ENCODE measurements around the gene TMEM60.
A peak's percentile ranks its signal among the peaks of the same experiment; 100 is the strongest.
"Not testable (repeated sequence)": the region's sequence is repeated elsewhere in the genome, so short reads cannot be mapped to it uniquely, and the experiment has no call there.

The TMEM60 gene

DNA sequence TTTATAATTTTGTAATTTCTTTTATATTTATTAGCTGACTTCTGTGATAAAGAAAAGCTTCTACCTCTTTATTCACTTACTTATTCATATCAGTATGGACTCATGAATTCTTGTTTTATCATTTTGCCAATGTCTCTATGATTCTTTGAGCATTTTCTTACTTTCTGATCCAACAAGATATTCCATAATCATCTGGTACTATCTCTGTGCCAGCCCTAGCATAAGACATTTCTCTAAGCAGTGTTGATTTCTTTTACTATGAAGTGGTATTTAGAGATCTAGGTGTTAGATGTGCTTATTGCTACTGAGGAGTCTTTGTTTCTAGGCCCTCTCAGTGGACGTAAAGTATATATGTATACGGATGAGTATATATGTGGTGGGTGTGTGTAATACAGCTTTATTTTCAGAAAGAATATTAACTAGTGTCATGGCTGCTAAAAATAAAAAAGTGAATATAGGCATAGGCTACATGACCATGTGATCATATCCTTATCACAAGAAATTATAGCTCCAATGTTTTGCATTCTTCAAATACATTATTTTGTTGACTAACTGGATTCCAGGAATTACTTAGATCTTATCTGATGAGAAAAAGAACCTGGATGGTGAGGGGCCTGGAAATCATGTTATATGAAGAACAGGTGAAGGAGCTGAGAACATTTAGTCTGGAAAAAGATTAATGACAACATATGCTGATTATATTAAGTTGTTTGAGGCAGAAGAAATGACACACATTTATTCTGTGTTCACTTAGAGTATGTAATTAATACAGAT, 13.5 kb upstream of the TMEM60 start:
- no peak for DNase-seq

GRCh38 chr7:77808517-77808916, 10.3 kb upstream of the TMEM60 start:
- DNase-seq, result no peak

DNA sequence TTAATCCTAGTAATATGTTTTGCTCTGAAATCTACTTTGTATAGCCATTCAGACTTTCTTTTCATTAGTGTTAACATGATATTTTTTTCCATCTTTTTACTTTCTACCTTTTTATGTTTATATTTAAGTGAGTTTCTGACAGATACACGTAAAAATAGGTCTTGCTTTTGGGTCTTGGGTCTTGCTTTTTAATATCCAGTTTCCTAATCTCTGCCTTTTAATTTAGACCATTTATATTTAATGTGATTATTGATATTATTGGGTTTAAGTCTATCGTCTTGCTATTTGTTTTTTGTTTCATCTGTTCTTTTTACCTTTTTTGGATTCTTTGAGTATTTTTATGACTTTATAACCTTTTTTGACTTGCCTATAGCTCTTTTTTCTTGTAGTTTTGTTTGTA, 8.2 kb upstream of the TMEM60 start:
- no peak for DNase-seq

GRCh38 chr7:77802557-77803405, 4.5 kb upstream of the TMEM60 start:
- peak; percentile 47 for DNase-seq

DNA sequence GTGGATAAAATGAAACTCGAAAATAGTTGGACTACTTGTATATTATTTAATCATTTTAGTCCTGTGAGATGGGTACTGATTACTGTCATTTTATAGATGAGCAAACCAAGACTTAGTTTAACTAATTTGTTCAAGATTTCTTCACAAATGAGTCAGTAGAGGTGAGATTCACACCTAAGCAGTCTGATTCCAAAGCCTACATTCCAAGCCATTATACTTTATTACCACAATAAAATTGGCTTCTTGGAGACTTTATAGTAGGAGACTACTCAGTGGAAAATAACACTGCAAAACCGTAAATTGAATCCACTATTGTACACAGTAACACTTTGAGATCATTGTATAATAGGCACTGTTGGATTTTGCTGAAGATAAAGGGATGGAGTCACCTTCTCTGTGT, 2.5 kb upstream of the TMEM60 start:
- no peak for DNase-seq

DNA sequence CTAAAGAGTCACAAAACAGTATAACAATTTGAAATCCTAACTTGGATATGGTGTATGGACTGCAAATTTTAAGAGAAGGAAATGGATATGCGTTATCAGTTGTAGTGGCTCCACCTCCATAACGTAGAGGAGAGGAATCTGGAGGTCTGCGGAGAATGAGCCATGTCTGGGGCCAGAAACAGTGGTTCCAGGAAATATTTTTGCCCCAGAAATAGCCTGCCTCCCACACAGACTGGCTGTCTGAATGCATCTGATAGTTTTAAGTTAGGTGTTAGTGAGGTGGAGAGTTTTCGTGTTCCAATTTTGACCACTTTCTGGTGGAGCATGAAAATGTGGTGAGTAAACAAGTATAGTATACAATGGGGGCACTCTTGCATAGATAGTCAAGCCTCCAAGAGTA, 1.9 kb upstream of the TMEM60 start:
- DNase-seq, result peak; percentile 8

- DNase-seq, result peak; percentile 28
Observed at GRCh38 chr7:77799078-77799964, 1.1 kb upstream of the TMEM60 start.

- DNase-seq, result no peak
Observed at GRCh38 chr7:77797734-77798393, 370 bp downstream of the TMEM60 start.

- DNase-seq, result no peak
Observed at GRCh38 chr7:77796960-77797359, 1.3 kb downstream of the TMEM60 start.

DNA sequence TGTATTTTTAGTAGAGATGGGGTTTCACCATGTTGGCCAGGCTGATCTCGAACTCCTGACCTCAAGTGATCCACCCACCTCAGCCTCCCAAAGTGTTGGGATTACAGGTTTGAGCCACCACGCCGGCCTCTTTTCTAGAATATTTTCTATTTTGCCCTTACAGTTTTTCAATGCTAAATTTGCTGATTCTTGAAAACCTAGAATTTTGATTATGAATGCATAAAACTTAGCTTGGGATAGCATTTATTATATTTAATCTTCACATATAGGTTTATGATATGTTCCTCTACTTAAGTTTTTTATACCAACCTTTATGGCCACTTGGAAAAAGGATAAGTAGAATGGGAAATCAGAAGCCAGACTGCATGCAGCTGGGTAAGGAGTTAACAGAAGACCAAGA, 2.1 kb downstream of the TMEM60 start:
- DNase-seq, result no peak

- DNase-seq, result no peak
Observed at GRCh38 chr7:77794000-77794399, 4.2 kb downstream of the TMEM60 start.

- no peak for DNase-seq
Observed at GRCh38 chr7:77791956-77792355, 6.3 kb downstream of the TMEM60 start.

- DNase-seq, result no peak
Observed at GRCh38 chr7:77791336-77791735, 6.9 kb downstream of the TMEM60 start.

- DNase-seq, result no peak
Observed at GRCh38 chr7:77788327-77788902, 9.8 kb downstream of the TMEM60 start.

DNA sequence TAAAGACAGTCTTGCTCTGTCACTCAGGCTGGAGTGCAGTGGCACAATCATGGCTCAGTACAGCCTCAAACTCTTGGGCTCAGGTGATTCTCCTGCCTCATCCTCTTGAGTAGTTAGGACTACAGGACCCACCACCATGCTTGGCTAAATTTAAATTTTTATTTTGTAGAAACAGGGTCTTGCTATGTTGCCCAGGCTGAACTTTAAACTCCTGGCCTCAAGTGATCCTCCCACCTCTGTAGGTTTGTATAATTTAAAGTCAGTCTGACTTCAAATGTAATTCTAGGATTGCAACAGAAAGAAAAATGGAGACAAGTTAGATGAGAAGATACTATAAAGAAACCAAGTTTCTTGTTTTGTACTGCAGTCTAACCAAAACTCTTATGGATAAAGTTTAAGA, 11.5 kb downstream of the TMEM60 start:
- DNase-seq, result no peak

GRCh38 chr7:77786018-77786417, 12.2 kb downstream of the TMEM60 start:
- DNase-seq, result no peak

GRCh38 chr7:77784426-77784825, 13.8 kb downstream of the TMEM60 start:
- not testable (repeated sequence) for DNase-seq

DNA sequence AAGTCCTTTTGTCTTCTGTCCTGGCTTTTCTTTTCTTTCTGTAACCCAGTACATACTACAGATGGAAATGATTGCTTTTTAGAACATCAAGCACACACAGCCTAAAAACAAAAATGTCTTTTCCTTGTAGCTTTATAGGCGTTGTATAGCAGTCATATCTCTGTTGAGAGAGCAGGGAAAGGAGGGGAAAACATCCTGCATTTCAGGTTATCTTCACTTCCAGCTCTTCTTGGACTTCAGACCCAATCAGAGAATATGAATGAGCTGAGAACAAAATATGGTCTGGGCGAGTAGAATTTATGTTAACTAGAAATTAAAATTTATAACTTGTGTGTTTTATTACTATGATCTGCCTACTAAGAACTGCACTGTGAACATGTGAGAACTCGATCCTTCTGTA, 14.7 kb downstream of the TMEM60 start:
- no peak for DNase-seq

DNA sequence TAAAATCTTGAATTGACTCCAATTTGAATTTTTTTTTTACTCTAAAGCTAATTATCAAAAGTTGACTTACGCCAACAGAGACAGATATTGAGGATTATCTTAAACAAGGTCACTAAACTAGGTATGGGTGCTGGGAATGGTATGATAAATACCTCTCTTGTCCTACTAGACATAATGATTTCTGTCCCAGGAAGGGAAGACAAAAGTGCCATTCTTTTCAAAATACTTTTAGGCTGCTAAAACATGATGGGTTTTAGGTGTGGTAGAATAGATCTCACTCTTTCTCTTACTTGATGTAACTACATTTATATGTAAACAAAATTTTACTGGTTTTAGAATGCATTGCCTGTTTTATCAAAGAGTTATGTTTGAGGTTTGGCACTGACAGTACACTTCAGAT, 15.1 kb downstream of the TMEM60 start:
- DNase-seq, result no peak

- DNase-seq, result no peak
Observed at GRCh38 chr7:77782383-77782782, 15.9 kb downstream of the TMEM60 start.

DNA sequence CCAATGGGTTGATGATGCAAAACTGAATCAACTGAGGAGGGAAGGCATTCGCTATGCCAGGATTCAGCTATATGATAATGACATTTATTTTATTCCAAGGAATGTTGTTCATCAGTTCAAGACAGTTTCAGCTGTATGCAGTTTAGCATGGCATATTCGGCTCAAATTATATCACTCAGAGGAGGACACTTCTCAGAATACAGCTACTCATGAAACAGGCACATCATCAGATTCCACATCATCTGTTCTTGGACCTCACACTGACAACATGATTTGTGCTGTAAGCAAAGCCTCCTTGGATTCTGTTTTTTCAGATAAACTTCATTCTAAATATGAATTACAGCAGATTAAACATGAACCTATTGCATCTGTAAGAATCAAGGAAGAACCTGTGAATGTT, 19.7 kb downstream of the TMEM60 start:
- no peak for DNase-seq

DNA sequence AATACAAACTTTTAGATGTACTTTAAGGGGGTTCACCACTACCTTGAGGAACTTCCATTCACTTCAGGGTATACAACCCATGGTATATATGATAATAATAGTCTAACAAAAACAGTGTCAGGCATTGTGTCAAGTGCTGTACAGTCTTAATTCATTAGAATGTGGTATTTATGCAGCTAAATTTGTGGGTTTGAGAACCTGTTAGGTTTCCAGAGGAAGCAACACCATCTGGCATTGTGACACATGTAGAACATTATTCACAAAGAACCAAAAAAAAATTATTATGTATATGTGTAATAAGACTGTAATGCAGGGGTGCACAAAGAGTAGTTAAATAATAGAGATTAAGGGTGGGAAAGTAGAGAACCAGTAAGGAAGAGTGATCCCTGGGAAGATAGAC, 26.3 kb downstream of the TMEM60 start:
- DNase-seq, result no peak

Data from CD4-positive, alpha-beta T cell treated with Interleukin-10 for 1 hour (primary cell).